ENCODE measurements around the gene SYDE1. TPM values are rescaled to one million over a fixed set of nuclear protein-coding genes. Genes with fewer than 3 reads are reported as not detected.

SYDE1 gene
- total RNA-seq, 2 donors from 2014 or later, result 17.3 to 28.9 TPM

DNA sequence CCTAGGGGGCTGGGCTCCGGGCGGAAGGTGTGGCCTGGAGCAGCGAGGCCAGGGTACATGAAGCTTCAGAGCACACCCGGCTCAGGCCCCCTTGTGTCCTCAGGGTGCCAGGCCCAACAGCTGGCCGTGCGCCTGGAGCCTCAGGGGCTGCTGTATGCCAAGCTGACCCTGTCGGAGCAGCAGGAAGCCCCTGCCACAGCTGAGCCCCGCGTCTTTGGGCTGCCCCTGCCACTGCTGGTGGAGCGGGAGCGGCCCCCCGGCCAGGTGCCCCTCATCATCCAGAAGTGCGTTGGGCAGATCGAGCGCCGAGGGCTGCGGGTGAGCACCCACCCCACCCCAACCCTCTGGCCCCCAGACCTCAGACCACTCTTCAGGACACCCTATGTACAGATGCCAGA is 3.2 kb downstream of the SYDE1 start:
- peaks cover 56% of the 10 kb centered on the region for H3K36me3 ChIP-seq
- TF ChIP-seq, protein P1, sequence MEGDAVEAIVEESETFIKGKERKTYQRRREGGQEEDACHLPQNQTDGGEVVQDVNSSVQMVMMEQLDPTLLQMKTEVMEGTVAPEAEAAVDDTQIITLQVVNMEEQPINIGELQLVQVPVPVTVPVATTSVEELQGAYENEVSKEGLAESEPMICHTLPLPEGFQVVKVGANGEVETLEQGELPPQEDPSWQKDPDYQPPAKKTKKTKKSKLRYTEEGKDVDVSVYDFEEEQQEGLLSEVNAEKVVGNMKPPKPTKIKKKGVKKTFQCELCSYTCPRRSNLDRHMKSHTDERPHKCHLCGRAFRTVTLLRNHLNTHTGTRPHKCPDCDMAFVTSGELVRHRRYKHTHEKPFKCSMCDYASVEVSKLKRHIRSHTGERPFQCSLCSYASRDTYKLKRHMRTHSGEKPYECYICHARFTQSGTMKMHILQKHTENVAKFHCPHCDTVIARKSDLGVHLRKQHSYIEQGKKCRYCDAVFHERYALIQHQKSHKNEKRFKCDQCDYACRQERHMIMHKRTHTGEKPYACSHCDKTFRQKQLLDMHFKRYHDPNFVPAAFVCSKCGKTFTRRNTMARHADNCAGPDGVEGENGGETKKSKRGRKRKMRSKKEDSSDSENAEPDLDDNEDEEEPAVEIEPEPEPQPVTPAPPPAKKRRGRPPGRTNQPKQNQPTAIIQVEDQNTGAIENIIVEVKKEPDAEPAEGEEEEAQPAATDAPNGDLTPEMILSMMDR (IDR thresholded peaks at IDR 0.05), result no peak
- H3K27ac ChIP-seq, result no peak overlapping the region
- DNase-seq (ENCODE audit: low spot score), result no peak
- H3K9me3 ChIP-seq, result no peaks in the 10 kb centered on the region
- no peak overlapping the region for H3K4me3 ChIP-seq
- H3K4me1 ChIP-seq, result peaks cover 0 to 34% of the 10 kb centered on the region in 2 donors
- no peaks in the 10 kb centered on the region for H3K27me3 ChIP-seq

DNA sequence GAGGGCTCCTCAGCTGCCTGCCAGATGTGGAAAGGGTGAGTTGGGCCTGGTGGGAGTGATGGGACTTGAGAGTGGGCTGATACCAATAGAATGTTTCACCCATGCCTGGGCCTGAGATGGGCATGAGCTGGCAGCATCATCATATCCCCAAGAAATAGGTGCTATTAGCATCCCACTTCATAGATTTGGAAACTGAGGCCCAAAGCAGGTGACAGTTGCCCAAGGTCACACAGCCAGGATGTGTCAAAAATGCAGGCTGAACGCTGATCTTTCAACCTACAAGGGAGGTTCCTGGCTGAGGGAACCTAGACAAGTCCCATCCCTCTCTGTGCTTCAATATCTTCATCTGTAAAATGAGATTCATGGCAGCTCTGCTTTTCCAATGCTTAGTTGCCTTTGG is 4.6 kb downstream of the SYDE1 start:
- TF ChIP-seq, protein P1 (IDR thresholded peaks at IDR 0.05), result no peak
- Histone ChIP-seq H3K9me3 (no peaks in the 10 kb centered on the region), H3K27ac (no peak overlapping the region), H3K4me3 (no peak overlapping the region), H3K27me3 (no peaks in the 10 kb centered on the region), H3K36me3 (peaks cover 69% of the 10 kb centered on the region), H3K4me1 (peaks cover 0 to 42% of the 10 kb centered on the region in 2 donors)
- no peak for DNase-seq (ENCODE audit: low spot score)

DNA sequence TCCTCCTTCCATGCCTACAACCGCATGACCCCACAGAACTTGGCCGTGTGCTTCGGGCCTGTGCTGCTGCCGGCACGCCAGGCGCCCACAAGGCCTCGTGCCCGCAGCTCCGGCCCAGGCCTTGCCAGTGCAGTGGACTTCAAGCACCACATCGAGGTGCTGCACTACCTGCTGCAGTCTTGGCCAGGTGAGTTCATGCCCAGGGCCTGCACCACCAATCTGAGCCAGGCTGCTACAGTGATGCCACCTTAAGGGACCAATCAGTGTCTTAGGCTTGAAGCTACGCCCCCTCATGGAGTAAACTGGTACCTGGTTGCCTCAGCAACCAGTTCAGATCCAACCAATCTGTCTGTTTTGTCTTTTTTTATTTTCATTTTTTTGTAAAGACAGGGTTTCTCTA is 5.2 kb downstream of the SYDE1 start:
- Histone ChIP-seq H3K4me3 (no peak overlapping the region), H3K27ac (no peak overlapping the region), H3K36me3 (peaks cover 76% of the 10 kb centered on the region), H3K9me3 (no peaks in the 10 kb centered on the region), H3K4me1 (peaks cover 0 to 42% of the 10 kb centered on the region in 2 donors), H3K27me3 (no peaks in the 10 kb centered on the region)
- no peak for DNase-seq (ENCODE audit: low spot score)
- TF ChIP-seq, protein P1 (IDR thresholded peaks at IDR 0.05), result no peak

DNA sequence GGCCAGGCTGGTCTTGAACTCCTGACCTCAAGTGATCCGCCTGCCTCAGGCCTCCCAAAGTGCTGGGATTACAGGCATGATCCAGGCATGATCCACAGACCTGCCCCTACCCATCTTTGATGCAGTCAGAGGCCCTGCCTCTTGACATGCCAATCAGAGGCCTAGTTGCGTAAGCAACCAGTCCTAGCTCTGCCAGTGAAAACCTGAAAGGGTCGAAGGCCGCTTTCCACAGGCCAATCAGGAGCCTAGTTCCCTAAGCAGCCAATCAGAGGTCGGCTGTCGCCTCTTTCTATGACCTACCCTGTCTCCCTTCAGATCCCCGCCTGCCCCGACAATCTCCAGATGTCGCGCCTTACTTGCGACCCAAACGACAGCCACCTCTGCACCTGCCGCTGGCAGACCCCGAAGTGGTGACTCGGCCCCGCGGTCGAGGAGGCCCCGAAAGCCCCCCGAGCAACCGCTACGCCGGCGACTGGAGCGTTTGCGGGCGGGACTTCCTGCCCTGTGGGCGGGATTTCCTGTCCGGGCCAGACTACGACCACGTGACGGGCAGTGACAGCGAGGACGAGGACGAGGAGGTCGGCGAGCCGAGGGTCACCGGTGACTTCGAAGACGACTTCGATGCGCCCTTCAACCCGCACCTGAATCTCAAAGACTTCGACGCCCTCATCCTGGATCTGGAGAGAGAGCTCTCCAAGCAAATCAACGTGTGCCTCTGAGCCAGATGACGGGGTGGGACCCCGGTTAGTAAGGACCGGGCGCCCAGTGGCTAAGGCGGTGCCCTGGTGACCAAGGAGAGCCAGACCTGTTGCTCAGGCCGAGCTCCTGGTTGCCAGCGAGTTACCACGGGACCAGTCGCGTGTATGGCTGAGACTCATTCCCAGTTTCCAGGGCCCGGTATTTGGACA is 6.3 kb downstream of the SYDE1 start:
- Histone ChIP-seq H3K27ac (peak overlapping the region; percentile 28 to 47), H3K36me3 (peaks cover 87% of the 10 kb centered on the region), H3K27me3 (no peaks in the 10 kb centered on the region), H3K9me3 (no peaks in the 10 kb centered on the region), H3K4me3 (no peak overlapping the region), H3K4me1 (peaks cover 0 to 33% of the 10 kb centered on the region in 2 donors)
- TF ChIP-seq, protein P1 (IDR thresholded peaks at IDR 0.05), result no peak
- DNase-seq (ENCODE audit: low spot score), result no peak

DNA sequence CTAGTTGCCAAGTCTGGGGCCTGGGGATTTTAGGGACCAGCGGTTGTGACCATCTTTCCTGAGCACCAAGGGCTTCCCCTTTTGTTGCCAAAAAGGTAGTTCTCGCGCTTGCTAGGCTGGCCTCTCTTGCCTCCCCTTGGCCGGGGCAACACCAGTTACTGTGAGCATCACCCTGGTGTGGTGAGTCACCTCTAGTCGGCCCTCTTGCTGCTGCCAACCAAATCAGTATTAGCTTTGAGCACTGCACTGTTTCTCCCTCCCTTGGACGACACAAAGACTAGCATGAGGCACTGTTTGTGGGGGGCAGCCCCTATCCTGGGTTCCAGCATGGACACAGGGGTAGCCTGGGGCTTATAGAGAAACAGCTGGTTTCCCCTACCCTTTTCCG is 6.9 kb downstream of the SYDE1 start:
- TF ChIP-seq, protein P1 (IDR thresholded peaks at IDR 0.05), result no peak
- Histone ChIP-seq H3K4me1 (peaks cover 0 to 26% of the 10 kb centered on the region in 2 donors), H3K36me3 (peaks cover 93% of the 10 kb centered on the region), H3K27me3 (no peaks in the 10 kb centered on the region), H3K4me3 (no peak overlapping the region), H3K9me3 (no peaks in the 10 kb centered on the region), H3K27ac (peak overlapping the region; percentile 28 to 47)
- no peak for DNase-seq (ENCODE audit: low spot score)
